Liver (tissue), 9 donors: ENCODE data around the gene PRSS22. TPM values are rescaled to one million over a fixed set of nuclear protein-coding genes. Genes with fewer than 3 reads are reported as not detected.

Source experiments
- DNase-seq: peaks from one replicate; pipeline ENCODE4 v3.0.0-alpha.2; 2017; ENCODE audit warnings: low spot score
- H3K27ac ChIP-seq, 2 donors: one replicate each; pipeline ENCODE4 v1.7.0; 2013; ENCODE audit warnings: inconsistent platforms in 2 of 2, low read length in 2 of 2, control low read depth in 1 of 2, low read depth in 1 of 2, mild to moderate bottlenecking in 1 of 2
- H3K27me3 ChIP-seq, 4 donors: one replicate each; pipeline versions ENCODE4 v1.6.1 to v1.7.0; 2013; ENCODE audit warnings: low read length in 3 of 4, inconsistent platforms in 1 of 4, mild to moderate bottlenecking in 1 of 4, moderate library complexity in 1 of 4; ENCODE audit not compliant: control insufficient read depth in 4 of 4, insufficient read depth in 4 of 4
- H3K36me3 ChIP-seq, 4 donors: one replicate each; pipeline versions ENCODE4 v1.6.1 to v1.7.0; 2013; ENCODE audit warnings: low read length in 3 of 4, mild to moderate bottlenecking in 3 of 4, low read depth in 1 of 4, moderate library complexity in 1 of 4; ENCODE audit not compliant: control insufficient read depth in 4 of 4, insufficient read depth in 3 of 4
- H3K4me1 ChIP-seq, 4 donors: one replicate each; pipeline versions ENCODE4 v1.6.1 to v1.7.0; 2013; ENCODE audit warnings: low read length in 3 of 4, mild to moderate bottlenecking in 3 of 4, moderate library complexity in 1 of 4; ENCODE audit not compliant: control insufficient read depth in 4 of 4, insufficient read depth in 4 of 4
- H3K4me3 ChIP-seq, 3 donors: one replicate each; pipeline versions ENCODE4 v1.6.1 to v1.7.0; 2013; ENCODE audit warnings: low read length in 3 of 3, control low read depth in 1 of 3, low read depth in 1 of 3, mild to moderate bottlenecking in 1 of 3
- H3K9ac ChIP-seq, 2 donors: one replicate each; pipeline ENCODE4 v1.7.0; 2013; ENCODE audit warnings: low read length in 2 of 2, mild to moderate bottlenecking in 2 of 2, moderate library complexity in 2 of 2, control low read depth in 1 of 2, low read depth in 1 of 2
- H3K9me3 ChIP-seq, 4 donors: one replicate each; pipeline versions ENCODE4 v1.6.1 to v1.7.0; 2013; ENCODE audit warnings: low read length in 3 of 4; ENCODE audit not compliant: control insufficient read depth in 4 of 4
- EGR1 ChIP-seq, 2 donors: IDR thresholded peaks; 2 replicates each; pipeline ENCODE4 v1.6.1; 2016 to 2018; ENCODE audit warnings: antibody characterized with exemption in 2 of 2, low read depth in 2 of 2
- FOXA1 ChIP-seq: IDR thresholded peaks from 2 replicates; pipeline ENCODE4 v1.6.1; 2016; ENCODE audit warnings: antibody characterized with exemption
- FOXA2 ChIP-seq: IDR thresholded peaks from 2 replicates; pipeline ENCODE4 v1.6.1; 2016; ENCODE audit warnings: antibody characterized with exemption
- GABPA ChIP-seq, 2 donors: IDR thresholded peaks in 1 of 2; conservative IDR thresholded peaks in 1 of 2; 2 replicates each; pipeline ENCODE4 v1.6.1; 2016; ENCODE audit warnings: antibody characterized with exemption in 2 of 2, mild to moderate bottlenecking in 1 of 2, moderate library complexity in 1 of 2
- HNF4A ChIP-seq, 2 donors: conservative IDR thresholded peaks; 2 replicates each; pipeline ENCODE4 v1.6.1; 2016; ENCODE audit warnings: antibody characterized with exemption in 2 of 2, mild to moderate bottlenecking in 2 of 2
- HNF4G ChIP-seq: IDR thresholded peaks from 2 replicates; pipeline ENCODE4 v1.6.1; 2016; ENCODE audit warnings: antibody characterized with exemption
- JUND ChIP-seq, 2 donors: IDR thresholded peaks; 2 replicates each; pipeline ENCODE4 v1.6.1; 2016; ENCODE audit warnings: antibody characterized with exemption in 2 of 2
- NR2F2 ChIP-seq: IDR thresholded peaks from 2 replicates; pipeline ENCODE4 v1.6.1; 2016; ENCODE audit warnings: antibody characterized with exemption
- RAD21 ChIP-seq, 2 donors: IDR thresholded peaks; 2 replicates each; pipeline ENCODE4 v1.6.1; 2016; ENCODE audit warnings: antibody characterized with exemption in 2 of 2, mild to moderate bottlenecking in 2 of 2
- RXRA ChIP-seq, 2 donors: IDR thresholded peaks; 2 replicates each; pipeline ENCODE4 v1.6.1; 2017 to 2018; ENCODE audit warnings: antibody characterized with exemption in 2 of 2, mild to moderate bottlenecking in 1 of 2
- SP1 ChIP-seq: IDR thresholded peaks from 2 replicates; pipeline ENCODE4 v1.6.1; 2018; ENCODE audit warnings: antibody characterized with exemption, mild to moderate bottlenecking
- TAF1 ChIP-seq: conservative IDR thresholded peaks from 2 replicates; pipeline ENCODE4 v1.6.1; 2016; ENCODE audit warnings: antibody characterized with exemption, mild to moderate bottlenecking
- YY1 ChIP-seq: IDR thresholded peaks from 2 replicates; pipeline ENCODE4 v1.6.1; 2016; ENCODE audit warnings: antibody characterized with exemption, mild to moderate bottlenecking
- WGBS: extraction: QIAGEN DNeasy Blood & Tissue Kit; methylation state at CpG from one replicate; pipeline ENCODE4 v1.1.7; 2013; 5-methylcytosine and 5-hydroxymethylcytosine counted together
- polyA plus RNA-seq, 2 donors: library from polyadenylated mRNA; stranded (reverse) in 1 of 2; unstranded in 1 of 2; fragments of 200-250 nt in 1 of 2; fragments of >200 nt in 1 of 2; fragmentation: Nextera tagmentation in 1 of 2; extraction: Ambion mirVana in 1 of 2; gene quantifications; one replicate each; pipeline versions ENCODE4 v1.2.1 to v1.2.3, GENCODE V29; 2013 to 2015
- total RNA-seq, 2 donors: library from RNA; depleted of rRNA; stranded (reverse); fragments of >200 nt; gene quantifications; one replicate each; pipeline ENCODE4 v1.2.3, GENCODE V29; 2014
- TF ChIP-seq, protein P1 (sequence below): IDR thresholded peaks from 2 replicates; pipeline ENCODE4 v1.6.1; 2016; ENCODE audit warnings: antibody characterized with exemption
- TF ChIP-seq, protein P2 (sequence below): IDR thresholded peaks from 2 replicates; pipeline ENCODE4 v1.6.1; 2016; ENCODE audit warnings: antibody characterized with exemption
- TF ChIP-seq, protein P3 (sequence below): fragments of 150-350 bp; IDR thresholded peaks from 2 replicates; pipeline ENCODE4 v1.5.1; 2017; ENCODE audit warnings: improper control_type of control experiment, low read depth, low read length; ENCODE audit not compliant: missing input control
- TF ChIP-seq, protein P4 (sequence below): IDR thresholded peaks from 2 replicates; pipeline ENCODE4 v1.6.1; 2016; ENCODE audit warnings: antibody characterized with exemption
- TF ChIP-seq, protein P5 (sequence below): IDR thresholded peaks from 2 replicates; pipeline ENCODE4 v1.6.1; 2016; ENCODE audit warnings: antibody characterized with exemption, mild to moderate bottlenecking
- donor health status: healthy.
- donor health status: healthy.
- donor health status: healthy.
- donor health status: healthy.
- donor health status: healthy.

PRSS22 gene
- total and polyA plus RNA-seq, 4 donors: 0.23 to 1.1 (median 0.32) TPM; not detected in 1

DNA sequence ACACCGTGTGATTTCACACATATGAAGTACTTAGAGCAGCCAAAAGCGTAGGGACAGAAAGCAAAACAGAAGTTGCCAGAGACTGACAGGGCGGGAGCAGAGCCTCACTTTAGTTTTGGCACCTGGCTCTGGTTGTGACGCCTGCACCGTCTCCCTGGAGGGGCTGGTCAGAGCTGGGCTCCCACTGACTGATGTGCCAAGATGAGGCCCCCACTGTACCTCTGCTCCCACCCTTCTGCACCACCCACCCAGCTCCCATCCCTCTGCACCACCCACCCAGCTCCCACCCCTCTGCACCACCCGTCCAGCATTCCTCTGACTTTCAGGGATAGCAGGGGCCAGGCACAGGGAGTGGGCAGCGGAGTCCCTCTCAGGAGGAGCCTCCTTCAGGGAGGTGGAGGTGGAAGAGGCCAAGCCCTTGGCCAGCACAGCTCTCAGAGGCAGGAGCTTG lies 44.2 kb downstream of the PRSS22 start:
- Histone ChIP-seq H3K4me1 (no peaks in the 10 kb centered on the region), H3K27me3 (peaks cover 0 to 4% (median 0%) of the 10 kb centered on the region in 4 donors), H3K9ac (no peak overlapping the region), H3K27ac (no peak overlapping the region), H3K9me3 (no peaks in the 10 kb centered on the region), H3K4me3 (no peak overlapping the region), H3K36me3 (no peaks in the 10 kb centered on the region)
- TF ChIP-seq NR2F2 (no peak), JUND (IDR thresholded peaks at IDR 0.05) (no peak), HNF4G (no peak), EGR1 (IDR thresholded peaks at IDR 0.05; ENCODE audit: low read depth in 2 of 2) (no peak), RAD21 (IDR thresholded peaks at IDR 0.05) (no peak), GABPA (IDR thresholded peaks at IDR 0.05 in 1 of 2, conservative IDR thresholded peaks at IDR 0.05 in 1 of 2) (no peak), YY1 (no peak), TAF1 (no peak), SP1 (no peak)
- TF ChIP-seq, protein P1, sequence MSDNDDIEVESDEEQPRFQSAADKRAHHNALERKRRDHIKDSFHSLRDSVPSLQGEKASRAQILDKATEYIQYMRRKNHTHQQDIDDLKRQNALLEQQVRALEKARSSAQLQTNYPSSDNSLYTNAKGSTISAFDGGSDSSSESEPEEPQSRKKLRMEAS: no peak
- TF ChIP-seq, protein P2, sequence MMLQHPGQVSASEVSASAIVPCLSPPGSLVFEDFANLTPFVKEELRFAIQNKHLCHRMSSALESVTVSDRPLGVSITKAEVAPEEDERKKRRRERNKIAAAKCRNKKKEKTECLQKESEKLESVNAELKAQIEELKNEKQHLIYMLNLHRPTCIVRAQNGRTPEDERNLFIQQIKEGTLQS: no peak
- TF ChIP-seq, protein P3, sequence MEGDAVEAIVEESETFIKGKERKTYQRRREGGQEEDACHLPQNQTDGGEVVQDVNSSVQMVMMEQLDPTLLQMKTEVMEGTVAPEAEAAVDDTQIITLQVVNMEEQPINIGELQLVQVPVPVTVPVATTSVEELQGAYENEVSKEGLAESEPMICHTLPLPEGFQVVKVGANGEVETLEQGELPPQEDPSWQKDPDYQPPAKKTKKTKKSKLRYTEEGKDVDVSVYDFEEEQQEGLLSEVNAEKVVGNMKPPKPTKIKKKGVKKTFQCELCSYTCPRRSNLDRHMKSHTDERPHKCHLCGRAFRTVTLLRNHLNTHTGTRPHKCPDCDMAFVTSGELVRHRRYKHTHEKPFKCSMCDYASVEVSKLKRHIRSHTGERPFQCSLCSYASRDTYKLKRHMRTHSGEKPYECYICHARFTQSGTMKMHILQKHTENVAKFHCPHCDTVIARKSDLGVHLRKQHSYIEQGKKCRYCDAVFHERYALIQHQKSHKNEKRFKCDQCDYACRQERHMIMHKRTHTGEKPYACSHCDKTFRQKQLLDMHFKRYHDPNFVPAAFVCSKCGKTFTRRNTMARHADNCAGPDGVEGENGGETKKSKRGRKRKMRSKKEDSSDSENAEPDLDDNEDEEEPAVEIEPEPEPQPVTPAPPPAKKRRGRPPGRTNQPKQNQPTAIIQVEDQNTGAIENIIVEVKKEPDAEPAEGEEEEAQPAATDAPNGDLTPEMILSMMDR: no peak
- DNase-seq: no peak
- 81% methylated on average over 7 of the region's 7 CpGs for WGBS

DNA sequence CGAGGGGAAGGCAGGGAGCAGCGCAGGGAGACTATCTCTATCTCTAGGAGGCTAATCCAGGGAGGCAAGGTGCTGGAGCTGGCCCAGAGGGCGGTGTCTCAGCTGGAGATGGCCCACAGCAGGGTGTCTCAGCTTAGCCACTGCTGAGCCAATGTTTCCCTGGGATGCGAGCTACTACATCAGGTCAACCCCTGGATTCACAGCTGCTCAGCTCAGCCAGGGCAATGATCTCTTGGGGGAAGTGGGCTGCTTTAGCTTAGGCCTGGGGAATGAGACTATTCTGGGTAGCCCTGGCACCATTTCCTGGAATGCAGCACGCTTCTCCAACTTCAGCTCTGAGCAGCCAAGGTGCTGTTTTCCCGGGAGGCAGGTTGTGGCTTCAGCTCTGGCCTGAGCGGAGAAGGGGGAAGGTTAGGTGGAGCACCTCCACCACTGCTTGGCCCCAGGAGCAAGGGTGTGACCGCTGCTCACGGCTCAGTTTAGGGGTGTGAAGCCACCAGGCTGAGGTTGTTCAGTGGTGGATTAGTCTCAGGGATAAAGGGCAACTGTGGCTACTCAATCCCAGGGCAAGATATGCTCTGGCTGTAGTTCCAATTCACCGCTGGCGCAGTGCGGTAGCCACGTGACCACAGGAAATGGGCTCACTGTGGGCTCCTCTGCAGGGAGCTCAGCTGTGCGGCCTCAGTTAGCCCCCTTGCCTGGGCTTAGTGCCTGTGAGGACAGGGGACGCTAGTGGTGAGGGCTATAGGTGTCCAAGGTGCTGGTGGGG lies 46.1 kb downstream of the PRSS22 start:
- Histone ChIP-seq H3K9me3 (no peaks in the 10 kb centered on the region), H3K9ac (no peak overlapping the region), H3K27ac (no peak overlapping the region), H3K4me3 (no peak overlapping the region), H3K36me3 (no peaks in the 10 kb centered on the region), H3K4me1 (no peaks in the 10 kb centered on the region), H3K27me3 (peaks cover 0 to 4% (median 0%) of the 10 kb centered on the region in 4 donors)
- WGBS: 70% methylated on average over 15 of the region's 15 CpGs
- no peak for DNase-seq
- no peak for TF ChIP-seq YY1
- TF ChIP-seq, protein P1: no peak
- TF ChIP-seq JUND (IDR thresholded peaks at IDR 0.05): no peak
- TF ChIP-seq, protein P3: no peak
- TF ChIP-seq, protein P2: no peak
- no peak for TF ChIP-seq NR2F2
- no peak for TF ChIP-seq TAF1
- no peak for TF ChIP-seq HNF4G
- TF ChIP-seq, protein P4, sequence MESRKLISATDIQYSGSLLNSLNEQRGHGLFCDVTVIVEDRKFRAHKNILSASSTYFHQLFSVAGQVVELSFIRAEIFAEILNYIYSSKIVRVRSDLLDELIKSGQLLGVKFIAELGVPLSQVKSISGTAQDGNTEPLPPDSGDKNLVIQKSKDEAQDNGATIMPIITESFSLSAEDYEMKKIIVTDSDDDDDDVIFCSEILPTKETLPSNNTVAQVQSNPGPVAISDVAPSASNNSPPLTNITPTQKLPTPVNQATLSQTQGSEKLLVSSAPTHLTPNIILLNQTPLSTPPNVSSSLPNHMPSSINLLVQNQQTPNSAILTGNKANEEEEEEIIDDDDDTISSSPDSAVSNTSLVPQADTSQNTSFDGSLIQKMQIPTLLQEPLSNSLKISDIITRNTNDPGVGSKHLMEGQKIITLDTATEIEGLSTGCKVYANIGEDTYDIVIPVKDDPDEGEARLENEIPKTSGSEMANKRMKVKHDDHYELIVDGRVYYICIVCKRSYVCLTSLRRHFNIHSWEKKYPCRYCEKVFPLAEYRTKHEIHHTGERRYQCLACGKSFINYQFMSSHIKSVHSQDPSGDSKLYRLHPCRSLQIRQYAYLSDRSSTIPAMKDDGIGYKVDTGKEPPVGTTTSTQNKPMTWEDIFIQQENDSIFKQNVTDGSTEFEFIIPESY: no peak
- no peak for TF ChIP-seq GABPA (IDR thresholded peaks at IDR 0.05 in 1 of 2, conservative IDR thresholded peaks at IDR 0.05 in 1 of 2)
- TF ChIP-seq FOXA2: no peak
- no peak for TF ChIP-seq FOXA1
- TF ChIP-seq, protein P5, sequence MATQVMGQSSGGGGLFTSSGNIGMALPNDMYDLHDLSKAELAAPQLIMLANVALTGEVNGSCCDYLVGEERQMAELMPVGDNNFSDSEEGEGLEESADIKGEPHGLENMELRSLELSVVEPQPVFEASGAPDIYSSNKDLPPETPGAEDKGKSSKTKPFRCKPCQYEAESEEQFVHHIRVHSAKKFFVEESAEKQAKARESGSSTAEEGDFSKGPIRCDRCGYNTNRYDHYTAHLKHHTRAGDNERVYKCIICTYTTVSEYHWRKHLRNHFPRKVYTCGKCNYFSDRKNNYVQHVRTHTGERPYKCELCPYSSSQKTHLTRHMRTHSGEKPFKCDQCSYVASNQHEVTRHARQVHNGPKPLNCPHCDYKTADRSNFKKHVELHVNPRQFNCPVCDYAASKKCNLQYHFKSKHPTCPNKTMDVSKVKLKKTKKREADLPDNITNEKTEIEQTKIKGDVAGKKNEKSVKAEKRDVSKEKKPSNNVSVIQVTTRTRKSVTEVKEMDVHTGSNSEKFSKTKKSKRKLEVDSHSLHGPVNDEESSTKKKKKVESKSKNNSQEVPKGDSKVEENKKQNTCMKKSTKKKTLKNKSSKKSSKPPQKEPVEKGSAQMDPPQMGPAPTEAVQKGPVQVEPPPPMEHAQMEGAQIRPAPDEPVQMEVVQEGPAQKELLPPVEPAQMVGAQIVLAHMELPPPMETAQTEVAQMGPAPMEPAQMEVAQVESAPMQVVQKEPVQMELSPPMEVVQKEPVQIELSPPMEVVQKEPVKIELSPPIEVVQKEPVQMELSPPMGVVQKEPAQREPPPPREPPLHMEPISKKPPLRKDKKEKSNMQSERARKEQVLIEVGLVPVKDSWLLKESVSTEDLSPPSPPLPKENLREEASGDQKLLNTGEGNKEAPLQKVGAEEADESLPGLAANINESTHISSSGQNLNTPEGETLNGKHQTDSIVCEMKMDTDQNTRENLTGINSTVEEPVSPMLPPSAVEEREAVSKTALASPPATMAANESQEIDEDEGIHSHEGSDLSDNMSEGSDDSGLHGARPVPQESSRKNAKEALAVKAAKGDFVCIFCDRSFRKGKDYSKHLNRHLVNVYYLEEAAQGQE: no peak
- TF ChIP-seq SP1: no peak
- TF ChIP-seq EGR1 (IDR thresholded peaks at IDR 0.05; ENCODE audit: low read depth in 2 of 2): no peak
- TF ChIP-seq HNF4A (conservative IDR thresholded peaks at IDR 0.05): no peak
- TF ChIP-seq RAD21 (IDR thresholded peaks at IDR 0.05): no peak
- TF ChIP-seq RXRA (IDR thresholded peaks at IDR 0.05): no peak
